Left ventricle myocardium superior (tissue), 1 donor: Measurements from ENCODE around the gene VWA1. TPM values are rescaled to one million over a fixed set of nuclear protein-coding genes. Genes with fewer than 3 reads are reported as not detected.
"Not testable (repeated sequence)": the region's sequence is repeated elsewhere in the genome, so short reads cannot be mapped to it uniquely, and the experiment has no call there.

Source experiments
- ATAC-seq: fragments of 200-7000 bp; cut with Tn5 transposase; one replicate; pipeline ENCODE4 v1.9.1; 2020; ENCODE audit warnings: mild to moderate bottlenecking, moderate library complexity
- DNase-seq: peaks from one replicate; pipeline ENCODE4 v3.0.0-alpha.2; 2020
- intact Hi-C: fragments of 100-400 bp; cut with micrococcal nuclease; formaldehyde crosslinking; loops from one replicate; pipeline ENCODE4 v1.11.0; 2022
- total RNA-seq: library from RNA; stranded (reverse); fragmentation: NEBNext Ultra II Directional; extraction: Animal tissue kit (Norgen Biotek cat#: 25700); gene quantifications from one replicate; pipeline ENCODE4 v1.2.1, GENCODE V29; 2021
- donor health status: DM: no; HTN: yes; CAD: no; lungs with severe emphysema.

Gene VWA1
- total RNA-seq, 1 donor from 2014 or later = 13.5 TPM

- ATAC-seq (no peak), DNase-seq (no peak)
- intact Hi-C loops = no loop called here
Measured at GRCh38 chr1:1421147-1421906, 14.2 kb upstream of the VWA1 start, which contains the start of gene ANKRD65. Gene ANKRD65 (minus strand): TSS chr1:1421276. CDS start chr1:1421005, 271 bp downstream.

GRCh38 chr1:1421907-1422464 lies 13.5 kb upstream of the VWA1 start:
- intact Hi-C loops = no loop called here
- ATAC-seq (no peak), DNase-seq (no peak)

DNA sequence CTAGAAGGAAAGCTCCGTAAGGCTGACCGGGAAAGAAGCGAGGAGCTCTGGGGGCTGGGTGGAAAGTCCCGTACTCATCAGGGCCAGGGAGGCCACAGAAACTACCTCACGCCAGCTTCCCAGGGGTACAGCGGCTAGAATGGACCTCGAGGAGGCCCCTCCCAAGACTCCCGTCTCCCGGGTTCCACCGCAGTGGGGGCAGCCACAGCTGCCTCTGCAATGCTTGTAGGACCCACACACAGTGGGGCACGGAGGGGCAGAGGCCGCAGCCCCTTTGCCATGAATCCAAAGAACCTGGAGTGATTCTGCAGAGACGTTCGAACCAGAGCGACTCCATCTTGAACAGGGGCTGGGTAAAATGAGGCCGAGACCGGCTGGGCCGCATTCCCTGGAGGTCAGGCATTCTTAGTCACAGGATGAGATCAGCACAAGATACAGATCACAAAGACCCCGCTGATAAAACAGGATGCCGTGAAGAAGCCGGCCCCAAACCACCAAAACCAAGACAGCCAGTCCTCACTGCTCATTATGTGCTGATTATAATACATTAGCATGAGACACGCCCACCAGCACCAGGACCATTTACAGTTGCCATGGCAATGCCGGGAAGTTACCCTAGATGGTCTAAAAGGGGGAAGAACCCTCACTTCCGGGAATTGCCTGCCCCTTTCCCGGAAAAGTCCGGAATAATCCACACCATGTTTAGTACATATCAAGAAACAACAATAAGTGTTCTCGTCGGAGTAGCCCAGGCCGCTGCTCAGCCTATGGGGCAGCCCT lies 12.8 kb upstream of the VWA1 start:
- DNase-seq (peak; percentile 25), ATAC-seq (no peak)
- intact Hi-C loops = no loop called here

DNA sequence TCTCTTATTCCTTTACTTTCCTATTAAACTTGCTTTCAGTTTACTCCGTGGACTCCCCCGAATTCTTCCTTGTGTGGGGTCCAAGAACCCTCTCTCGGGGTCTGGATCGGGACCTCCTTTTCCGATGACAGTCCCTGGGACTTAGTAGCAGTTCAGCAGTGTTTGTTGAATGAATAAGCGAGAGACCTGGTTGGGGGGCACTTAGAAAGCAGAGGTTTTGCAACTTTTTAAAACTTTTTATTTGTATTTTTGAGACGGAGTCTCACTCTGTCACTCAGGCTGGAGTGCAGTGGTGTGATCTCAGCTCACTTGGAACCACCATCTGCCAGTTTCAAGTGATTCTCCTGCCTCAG lies 12.3 kb upstream of the VWA1 start:
- intact Hi-C loops = no loop called here
- DNase-seq (no peak), ATAC-seq (no peak)

DNA sequence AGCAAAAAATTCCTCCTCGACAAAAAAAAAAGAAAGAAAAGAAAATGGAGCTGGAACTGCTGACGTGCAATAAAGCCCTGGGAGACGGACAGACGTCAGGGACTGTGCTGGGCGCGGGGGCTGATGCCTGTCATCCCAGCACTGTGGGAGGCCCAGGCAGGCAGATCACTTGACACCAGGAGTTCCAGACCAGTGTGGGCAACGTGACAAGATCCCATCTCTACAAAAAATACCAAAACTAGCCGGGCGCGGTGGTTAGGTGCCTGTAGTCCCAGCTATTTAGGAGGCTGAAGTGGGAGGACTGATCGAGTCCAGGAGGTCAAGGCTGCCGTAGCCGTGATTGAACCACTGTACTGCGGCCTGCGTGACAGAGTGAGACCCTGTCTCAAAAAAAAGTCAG lies 10.8 kb upstream of the VWA1 start:
- ATAC-seq (no peak), DNase-seq (no peak)
- intact Hi-C loops = no loop called here

DNA sequence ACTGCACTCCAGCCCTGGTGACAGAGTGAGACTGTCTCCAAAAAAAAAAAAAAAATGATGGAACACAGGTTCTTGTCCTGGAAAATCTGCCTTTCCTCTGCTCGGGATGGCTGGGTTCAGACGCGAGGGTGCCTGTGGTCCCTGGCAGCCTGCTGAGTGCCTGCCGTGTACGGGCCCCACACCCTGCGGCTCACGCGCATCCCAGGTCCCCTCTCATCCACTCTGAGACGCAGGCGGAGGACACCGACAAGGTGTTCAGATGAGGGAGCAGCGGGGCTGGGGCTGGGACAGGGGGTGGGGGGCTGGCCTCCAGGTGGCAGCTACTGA lies 10.1 kb upstream of the VWA1 start:
- DNase-seq = no peak
- intact Hi-C loops = no loop called here
- no peak for ATAC-seq

GRCh38 chr1:1425753-1426495 lies 9.6 kb upstream of the VWA1 start:
- DNase-seq = no peak
- ATAC-seq = no peak
- intact Hi-C loops = no loop called here

GRCh38 chr1:1426496-1427105 lies 8.9 kb upstream of the VWA1 start:
- intact Hi-C loops = no loop called here
- DNase-seq = no peak
- no peak for ATAC-seq

DNA sequence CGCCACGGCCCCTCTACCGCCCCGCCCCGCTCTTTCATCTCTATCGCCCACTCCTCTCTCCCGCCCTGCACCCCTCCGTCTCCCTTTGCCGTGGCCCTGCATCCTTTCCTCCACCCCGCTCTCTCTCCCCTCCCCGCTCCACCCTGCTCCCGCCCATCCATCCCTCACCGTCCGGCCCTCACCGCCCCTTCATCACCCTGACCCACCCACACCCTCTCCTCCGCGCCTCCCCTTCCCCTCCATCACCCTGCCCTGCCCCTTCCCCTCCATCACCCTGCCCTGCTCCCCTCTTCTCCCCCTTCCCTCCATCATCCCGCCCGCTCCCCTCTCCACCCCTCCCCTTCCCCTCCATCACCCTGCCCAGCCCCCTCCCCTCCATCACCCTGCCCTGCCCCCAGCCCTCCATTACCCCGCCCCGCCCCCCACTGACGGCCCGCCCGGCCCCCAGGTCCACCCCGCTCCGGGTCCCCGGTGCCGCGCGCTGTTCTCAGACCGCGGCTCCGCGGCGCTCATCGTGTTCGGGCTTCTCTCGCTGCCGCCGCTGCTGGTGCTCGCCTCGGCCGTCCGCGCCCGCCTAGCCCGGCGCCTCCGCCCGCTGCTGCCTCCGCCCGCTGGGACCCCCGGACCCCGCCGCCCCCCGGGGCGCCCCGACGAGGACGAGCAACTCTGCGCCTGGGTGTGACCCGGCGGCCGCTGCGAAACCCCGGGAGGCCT lies 8.2 kb upstream of the VWA1 start:
- intact Hi-C loops = no loop called here
- DNase-seq = no peak

GRCh38 chr1:1427820-1428148 lies 7.7 kb upstream of the VWA1 start:
- DNase-seq (no peak), ATAC-seq (no peak)
- intact Hi-C loops = no loop called here

More for the DNA sequence above, 8.2 kb upstream of the VWA1 start:
- ATAC-seq = no peak

GRCh38 chr1:1428174-1428573 lies 7.3 kb upstream of the VWA1 start:
- ATAC-seq = no peak
- intact Hi-C loops = no loop called here
- no peak for DNase-seq

- intact Hi-C loops, ATAC-seq: not testable (repeated sequence)
- peak; percentile 5 for DNase-seq
Measured at GRCh38 chr1:1428967-1429366, 6.5 kb upstream of the VWA1 start.

DNA sequence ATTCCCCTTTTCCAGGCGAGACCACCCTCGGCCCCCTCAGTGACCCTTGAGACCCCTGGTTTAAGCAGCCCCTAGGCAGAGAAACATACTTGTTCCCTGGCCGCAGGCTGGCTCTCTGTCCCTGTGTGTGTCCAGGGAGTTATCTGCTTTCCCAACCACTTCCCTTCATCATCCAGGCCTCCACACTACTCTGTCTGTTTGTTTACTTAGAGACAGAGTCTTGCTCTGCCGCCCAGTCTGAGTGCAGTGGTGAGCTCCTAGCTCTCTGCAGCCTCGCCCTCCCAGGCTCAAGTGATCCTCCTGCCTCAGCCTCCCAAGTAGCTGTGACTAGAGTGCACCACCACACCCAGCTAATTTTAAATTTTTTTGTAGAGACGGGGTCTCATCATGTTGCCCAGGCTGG lies 5.8 kb upstream of the VWA1 start:
- DNase-seq = peak; percentile 36
- intact Hi-C loops = no loop called here
- ATAC-seq = peak; percentile 10

DNA sequence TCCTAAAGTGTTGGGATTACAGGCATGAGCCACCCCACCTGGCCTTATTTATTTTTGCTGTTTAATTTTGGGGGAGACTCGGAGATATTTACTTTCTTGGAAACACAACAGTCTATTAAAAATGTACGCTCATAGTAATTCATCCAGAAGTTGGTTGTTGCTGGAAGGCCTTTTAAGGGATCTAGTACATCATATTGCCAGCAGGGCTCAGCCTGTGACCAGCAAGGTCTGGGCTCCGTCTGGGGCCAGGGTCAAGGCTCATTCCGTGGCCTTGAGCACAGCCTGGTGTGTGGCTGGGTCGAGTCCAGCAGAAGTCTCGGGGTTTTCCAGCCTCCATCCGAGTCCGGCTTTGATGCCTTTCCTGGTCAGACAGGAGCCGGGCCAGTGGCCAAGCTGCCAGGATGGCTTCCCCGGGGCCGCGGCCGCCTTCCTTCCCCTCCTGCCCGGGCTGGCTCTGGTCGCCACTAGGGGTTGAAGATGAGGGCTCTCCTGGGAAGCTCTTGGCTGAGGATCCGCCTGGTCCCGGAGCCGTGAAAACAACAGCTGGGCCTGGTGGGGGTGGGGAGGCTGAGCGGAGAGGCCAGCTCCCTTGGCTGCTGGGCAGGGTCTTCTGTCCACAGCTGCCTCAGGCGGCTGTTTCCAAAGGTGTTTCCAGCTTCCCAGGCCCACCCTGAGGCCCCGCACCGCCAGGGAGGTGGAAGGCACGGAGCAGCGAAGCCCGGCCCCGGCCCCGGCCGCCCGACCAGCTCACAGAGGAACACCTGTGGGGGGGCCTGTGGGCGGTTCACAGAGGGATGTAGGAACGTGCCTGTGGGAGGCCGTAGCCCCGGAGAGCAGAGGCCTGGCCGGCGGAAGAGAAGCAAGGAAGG lies 5.1 kb upstream of the VWA1 start:
- peak; percentile 90 for DNase-seq
- ATAC-seq = peak; percentile 69
- intact Hi-C loops = no loop called here

- ATAC-seq (no peak), DNase-seq (peak; percentile 49)
- intact Hi-C loops = no loop called here
Measured at GRCh38 chr1:1430992-1431844, 4.3 kb upstream of the VWA1 start.

DNA sequence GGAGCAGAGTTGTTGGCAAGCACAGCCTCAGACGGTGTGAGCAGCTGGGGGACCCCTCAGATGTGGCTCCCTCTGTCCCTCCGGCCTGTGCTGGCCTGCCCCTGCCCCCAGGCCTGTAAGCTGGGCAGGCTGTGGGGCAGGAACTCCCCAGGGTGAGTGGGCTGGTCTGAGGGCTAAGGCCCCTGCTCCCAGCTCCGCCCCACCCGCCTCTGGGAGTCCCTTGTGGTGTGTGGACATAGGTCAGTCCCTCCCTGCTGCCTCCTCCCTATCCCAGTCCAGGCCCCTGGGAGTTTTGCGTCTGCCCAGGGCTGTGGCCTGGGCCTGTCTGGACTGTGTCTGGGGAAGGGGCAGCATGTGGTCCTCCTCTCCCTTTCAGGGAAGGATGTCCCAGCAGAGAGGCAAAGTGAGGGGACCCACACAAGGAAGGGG lies 3.6 kb upstream of the VWA1 start:
- ATAC-seq (peak; percentile 38), DNase-seq (peak; percentile 81)
- intact Hi-C loops = no loop called here

- ATAC-seq (no peak), DNase-seq (peak; percentile 43)
- intact Hi-C loops = no loop called here
Measured at GRCh38 chr1:1432274-1432950, 3.1 kb upstream of the VWA1 start.
